ENCODE data around the gene ENG.
"Not testable (repeated sequence)": the region's sequence is repeated elsewhere in the genome, so short reads cannot be mapped to it uniquely, and the experiment has no call there.

ENG gene

DNA sequence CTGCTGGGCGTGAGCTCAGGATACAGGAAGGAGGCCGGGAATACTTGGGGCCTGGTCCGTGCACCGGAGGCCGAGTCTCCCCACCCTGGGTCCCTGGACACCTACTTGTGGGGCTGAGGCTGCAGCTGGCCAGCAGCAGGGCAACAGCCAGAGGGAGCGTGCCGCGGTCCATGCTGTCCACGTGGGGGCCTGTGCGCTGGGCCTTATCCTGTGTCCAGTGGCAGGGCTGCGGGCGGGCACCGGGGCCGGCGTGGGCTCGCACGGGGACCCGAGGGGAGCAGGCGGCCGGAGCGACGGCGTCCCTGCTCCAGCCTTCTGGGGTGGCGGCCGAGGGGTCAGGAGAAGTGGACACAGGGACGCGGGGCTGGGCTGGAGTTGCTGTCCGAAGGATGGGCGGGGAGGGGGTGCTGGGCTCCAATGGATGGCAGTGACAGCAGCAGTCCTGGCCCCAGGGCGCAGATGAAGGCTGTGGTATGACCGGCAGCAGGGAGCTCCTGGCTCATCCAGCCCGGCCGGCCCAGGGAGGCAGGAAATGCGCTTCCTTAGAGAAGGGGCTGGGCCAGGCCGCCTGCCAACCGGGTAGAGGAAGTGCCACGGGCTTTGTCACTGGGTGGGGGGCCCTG lies at the start of gene ENG:
Gene ENG (minus strand): TSS at position 475 of the 623 bp plus-strand sequence. CDS start 303 bp downstream, at position 172.
- in situ Hi-C loops (cut with MboI; ENCODE audit: low sequenced_read_pairs): no loop called here

DNA sequence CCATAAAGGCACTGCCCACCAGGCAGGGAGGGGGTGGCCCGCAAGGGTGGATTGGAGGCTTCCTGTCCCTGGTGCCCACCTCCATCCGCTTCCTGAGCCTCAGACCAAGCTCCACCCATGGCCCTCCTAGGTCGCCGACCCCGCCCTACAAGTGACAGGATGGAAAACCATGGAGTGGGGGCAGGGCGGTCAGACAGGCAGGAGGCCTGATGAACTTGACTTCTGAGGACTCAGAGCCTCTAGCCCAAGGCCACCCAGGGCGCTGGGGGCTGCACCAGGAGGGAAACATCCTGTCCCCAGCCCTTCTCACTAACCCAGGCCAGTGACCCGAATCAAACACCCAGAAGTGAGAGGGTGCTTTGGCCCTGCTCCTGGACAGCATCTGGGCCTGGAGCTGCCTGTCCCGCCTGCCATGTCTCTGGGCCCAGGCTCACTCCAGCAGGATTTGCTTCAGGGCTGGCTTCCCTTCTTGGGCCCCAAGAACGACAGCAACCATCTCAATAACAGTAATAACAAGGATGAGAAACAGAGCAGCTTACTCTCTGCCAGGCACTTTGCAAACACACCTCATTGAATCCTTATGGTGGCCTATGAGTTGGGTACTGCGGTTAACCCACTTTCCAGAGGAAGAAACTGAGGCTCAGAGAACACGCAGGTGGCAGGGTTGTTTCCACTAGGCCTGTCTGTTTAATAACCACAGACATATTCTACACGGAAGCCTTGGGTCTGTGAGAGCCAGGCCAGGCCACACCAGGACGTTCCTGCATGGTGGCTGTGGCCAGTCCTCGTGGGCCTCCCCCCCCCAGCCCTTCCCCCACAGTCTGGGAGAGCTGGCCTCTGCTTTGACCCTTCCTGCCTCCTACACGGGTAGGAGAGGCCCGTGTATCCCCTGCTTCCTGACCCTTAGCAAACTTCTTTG lies 49.4 kb upstream of the ENG start:
- in situ Hi-C loops (cut with MboI; ENCODE audit: low sequenced_read_pairs): no loop called here

DNA sequence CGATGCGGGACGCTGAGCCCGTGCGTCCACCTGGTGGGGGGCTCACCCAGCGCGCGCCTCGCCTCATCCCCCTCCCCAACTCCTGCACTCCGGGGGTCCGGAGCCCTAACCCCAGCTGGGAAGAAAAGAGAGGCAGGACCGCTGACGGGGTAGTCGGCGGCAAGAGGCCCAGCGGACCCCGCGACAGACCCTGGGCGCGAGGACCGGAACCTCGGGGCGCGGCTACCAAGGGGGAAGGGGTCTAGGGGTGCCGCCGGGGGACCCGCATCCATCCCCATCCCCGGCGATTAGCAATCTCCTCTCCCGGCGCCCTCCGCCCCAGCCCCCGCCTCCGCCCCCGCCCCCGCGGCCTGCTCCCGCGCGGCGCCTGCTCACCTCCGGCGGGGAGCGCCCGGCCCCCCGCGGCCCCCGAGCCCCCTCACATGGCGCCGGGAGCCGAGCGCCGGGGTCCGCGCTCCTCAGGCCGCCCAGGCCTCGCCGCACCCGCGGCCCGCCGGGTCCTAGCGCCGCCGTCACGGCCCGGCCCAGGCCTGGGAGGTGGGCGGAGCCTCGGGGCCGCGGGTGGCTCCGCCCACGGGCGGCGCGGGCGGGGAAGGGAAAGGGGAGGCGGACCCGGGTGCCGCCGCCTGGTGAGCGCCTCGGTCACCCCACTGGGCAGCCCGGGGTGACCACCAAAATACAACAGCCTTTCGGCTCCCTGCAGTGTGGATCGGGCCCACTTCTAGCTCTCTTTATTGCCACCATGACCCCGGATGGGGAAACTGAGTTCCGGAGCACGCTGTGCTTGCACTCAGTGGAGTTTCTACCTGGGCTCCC lies 44.9 kb upstream of the ENG start, which contains the start of gene ST6GALNAC6:
Gene ST6GALNAC6 (minus strand): TSS at position 476 of the 816 bp plus-strand sequence. CDS start 1,622 bp downstream, outside the sequence.
- in situ Hi-C loops (cut with MboI; ENCODE audit: low sequenced_read_pairs): no loop called here

DNA sequence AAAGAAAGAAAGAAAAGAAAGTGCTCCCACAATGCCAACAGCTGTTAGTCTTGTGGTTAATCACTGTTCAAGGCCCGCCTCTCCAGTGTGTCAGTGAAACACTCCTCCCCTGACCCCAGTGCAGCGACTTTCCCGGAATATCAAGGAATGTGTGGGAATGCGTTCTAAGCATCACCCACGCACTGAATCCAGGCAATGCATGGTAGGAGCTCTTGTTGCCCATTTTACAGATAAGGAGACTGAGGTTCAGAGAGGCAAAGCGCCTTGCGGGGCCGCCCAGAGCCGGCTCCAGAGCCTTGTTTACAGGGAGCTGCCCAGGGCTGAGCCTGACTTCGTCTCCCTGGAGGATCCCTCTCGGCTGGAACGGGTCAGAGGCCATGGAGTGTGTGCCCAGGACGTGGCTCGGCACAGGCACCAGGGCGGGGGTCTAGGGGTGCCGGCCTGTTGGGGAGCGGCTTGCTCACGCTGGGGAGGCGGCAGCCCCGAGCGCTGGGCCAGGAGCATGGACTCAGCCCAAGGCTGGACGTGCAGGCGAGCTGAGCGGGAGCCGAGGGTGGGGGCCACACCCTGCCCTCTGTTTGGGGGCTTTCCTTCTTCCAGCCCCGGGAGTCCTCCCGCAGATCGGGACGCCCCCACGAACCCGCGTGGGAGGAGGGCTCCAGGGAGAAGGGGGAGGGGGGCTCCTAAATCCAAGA lies 44.1 kb upstream of the ENG start:
- in situ Hi-C loops (cut with MboI; ENCODE audit: low sequenced_read_pairs): no loop called here

DNA sequence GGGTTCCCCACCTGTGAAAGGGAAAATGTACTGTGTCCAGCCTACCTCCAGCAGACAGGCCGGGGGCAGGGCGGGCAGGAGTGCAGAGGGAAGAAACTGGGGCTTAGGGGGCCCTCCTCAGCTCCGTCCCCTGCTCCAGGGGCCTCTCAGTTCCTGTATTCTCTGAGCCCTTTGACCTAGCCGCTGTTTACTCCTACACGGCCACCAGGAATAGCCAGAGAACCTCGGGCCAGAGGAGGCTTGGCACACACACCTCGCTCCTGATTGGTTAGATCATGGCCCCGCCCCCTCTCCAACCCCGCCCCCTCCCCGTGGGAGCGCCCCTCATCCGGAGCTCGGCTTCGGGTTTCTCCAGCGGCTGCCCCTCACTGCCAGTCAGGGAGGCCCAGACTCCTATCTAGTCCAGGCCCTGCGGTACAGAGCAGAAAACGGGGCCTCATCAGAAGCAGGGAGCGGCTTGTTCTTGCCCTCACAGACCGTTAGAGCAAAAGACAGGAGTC lies 42.8 kb upstream of the ENG start:
- in situ Hi-C loops (cut with MboI; ENCODE audit: low sequenced_read_pairs): no loop called here

DNA sequence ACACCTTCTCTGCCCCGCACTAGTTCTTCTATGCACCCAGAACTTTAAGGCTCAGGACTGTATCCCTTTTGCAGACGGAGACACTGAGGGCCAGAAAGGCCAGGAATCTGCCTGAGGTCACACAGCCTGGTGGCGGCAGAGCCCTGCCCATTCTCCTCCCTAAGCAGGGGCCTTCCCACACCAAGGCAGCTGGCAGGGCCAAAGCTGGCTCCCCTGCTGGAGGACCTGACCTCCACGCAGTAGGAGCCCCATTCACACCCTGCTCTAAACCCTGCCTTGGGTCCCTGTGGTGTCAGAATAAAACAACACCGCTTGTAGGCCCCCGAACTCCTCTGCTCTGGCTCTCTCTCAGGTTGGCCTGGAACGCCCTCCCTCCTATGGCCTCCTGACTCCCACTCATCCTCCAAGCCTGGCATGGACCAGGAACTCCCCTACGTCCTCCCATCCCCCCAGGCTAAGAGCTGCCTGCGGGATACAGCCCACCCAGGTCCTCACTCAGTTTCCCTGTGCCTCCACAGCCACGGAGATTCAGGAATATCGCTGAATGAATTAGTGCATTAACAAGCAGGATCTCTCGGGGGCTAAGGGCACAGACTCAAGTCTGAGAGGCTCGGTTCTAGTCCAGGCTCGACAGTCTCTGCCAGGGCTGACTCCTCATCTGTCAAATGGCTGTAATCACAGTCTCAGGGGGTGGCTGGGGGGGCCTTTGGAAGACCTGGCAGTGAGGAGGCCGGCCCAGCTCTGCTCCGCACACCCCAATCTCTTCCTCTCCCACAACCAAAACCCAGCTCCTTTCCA lies 42.1 kb upstream of the ENG start:
- in situ Hi-C loops (cut with MboI; ENCODE audit: low sequenced_read_pairs): no loop called here

DNA sequence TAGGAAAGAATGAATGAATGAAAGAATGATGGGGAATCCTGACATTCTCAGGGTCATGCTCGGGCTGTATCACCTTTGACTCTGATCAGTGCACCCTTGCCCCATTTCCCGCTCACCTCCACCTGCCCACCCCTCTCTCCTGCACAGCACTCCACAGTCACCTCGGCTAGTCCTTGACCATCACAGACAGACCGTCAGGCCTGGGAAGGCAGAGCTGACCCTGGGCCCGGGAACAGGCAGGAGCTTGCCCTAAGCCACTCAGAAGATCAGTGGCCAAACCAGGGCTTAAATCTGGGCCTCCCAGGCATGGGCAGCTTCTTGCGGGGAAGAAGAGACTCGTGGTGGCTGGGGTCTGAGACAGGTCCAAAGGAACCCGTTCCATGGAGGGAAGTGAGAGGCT lies 41.4 kb upstream of the ENG start:
- in situ Hi-C loops (cut with MboI; ENCODE audit: low sequenced_read_pairs): no loop called here

DNA sequence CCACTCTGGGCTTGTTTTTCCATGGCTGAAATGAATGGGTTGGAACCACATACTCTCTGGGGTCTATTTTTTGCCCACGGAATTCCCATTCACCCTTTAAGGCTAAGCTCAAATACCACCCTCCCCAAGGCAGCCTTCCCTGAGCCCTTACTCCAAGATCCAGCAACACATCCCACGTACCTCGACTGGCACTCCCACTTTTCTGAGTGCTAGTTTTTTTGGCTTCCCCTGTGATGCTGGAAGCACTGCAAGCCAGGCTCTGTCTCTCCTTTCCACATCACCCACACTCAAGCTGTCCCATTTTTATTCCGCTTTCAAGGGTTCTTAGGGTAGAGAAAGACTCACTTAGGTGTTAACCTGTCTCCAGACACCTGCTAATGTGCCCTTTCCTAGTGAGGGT lies 38.9 kb upstream of the ENG start:
- in situ Hi-C loops (cut with MboI; ENCODE audit: low sequenced_read_pairs): no loop called here

DNA sequence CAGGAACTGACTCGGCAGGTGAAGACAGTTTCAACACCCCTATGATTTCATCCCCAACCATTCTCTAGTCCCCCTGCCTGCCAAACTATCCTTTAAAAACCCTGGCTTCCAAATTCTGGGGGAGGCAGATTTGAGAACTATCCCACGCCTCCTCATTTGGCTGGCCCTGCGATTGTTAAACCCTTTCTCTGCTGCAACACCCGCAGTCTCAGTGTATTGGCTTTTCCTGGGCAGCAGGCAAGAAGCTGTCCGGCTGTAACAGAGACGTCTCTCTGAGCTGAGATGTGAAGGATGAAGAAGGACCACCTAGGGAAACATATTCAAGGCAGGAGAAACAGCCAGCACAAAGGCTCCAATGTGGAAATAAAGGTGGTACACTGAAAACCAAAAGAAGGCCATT lies 38.4 kb upstream of the ENG start:
- in situ Hi-C loops (cut with MboI; ENCODE audit: low sequenced_read_pairs): no loop called here

DNA sequence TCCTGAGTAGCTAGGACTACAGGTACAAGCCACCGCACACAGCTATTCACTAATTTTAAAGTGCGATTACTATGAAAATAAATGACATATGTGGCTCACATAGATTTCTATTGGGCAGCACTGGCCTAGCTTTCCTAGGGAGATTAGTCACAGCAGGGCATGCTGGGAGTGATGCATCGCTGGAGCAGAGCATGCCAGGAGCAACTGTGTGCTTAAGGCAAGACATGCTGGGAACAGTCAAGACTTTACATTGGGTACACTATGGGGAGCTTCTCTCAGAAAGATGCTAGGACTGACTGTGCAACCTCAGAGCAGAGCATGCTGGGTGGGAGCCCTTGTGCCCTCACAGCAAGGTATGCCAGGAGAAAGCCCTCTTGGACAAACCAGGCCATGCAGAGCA lies 35.6 kb upstream of the ENG start:
- in situ Hi-C loops (cut with MboI; ENCODE audit: low sequenced_read_pairs): no loop called here

DNA sequence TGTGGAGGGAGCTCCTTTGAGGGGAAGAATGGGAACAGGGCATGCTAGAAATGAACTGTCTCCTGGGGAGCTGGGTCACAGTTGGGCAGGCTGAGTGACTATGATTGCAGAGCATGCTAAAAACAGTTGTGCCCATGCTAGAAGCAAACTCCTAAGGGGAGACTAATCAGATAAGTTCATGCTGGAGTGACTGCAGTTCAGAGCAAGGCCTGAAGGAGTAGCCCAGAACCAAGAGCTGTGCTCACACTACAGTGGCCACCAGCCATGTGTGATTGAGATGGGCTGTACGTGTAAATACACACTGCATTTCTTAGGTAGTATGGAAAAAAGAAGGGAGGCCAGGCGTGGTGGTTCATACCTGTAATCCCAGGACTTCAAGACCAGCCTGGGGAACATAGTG lies 33.3 kb upstream of the ENG start:
- in situ Hi-C loops (cut with MboI; ENCODE audit: low sequenced_read_pairs): no loop called here

DNA sequence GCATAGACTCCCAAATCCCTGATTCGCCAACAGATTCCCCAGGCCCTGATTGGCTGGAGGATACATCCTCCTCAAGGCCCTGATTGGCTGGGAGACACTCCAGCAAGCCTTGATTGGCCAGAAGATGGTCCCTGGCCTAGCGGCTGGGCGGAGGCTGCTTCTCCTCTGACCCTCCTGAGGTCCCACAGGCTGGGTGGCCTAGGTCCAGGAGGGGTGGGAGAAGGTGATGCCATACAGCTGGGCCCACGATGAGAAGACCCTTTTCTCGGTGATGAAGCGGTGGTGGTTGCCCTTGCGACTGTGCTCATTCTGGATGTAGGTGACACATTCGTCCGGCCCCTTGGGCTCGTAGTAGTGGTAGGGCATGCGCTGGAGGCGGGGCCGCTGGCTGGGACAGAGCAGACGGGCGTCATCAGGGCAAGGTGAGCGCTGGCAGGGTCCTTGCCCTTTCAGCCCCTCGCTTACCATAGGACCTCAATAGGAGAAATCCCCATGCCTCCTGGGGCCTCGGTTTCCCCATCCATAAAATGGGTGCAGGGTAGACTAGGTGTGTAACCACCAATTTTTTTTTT lies 32.0 kb upstream of the ENG start:
- in situ Hi-C loops (cut with MboI; ENCODE audit: low sequenced_read_pairs): no loop called here

DNA sequence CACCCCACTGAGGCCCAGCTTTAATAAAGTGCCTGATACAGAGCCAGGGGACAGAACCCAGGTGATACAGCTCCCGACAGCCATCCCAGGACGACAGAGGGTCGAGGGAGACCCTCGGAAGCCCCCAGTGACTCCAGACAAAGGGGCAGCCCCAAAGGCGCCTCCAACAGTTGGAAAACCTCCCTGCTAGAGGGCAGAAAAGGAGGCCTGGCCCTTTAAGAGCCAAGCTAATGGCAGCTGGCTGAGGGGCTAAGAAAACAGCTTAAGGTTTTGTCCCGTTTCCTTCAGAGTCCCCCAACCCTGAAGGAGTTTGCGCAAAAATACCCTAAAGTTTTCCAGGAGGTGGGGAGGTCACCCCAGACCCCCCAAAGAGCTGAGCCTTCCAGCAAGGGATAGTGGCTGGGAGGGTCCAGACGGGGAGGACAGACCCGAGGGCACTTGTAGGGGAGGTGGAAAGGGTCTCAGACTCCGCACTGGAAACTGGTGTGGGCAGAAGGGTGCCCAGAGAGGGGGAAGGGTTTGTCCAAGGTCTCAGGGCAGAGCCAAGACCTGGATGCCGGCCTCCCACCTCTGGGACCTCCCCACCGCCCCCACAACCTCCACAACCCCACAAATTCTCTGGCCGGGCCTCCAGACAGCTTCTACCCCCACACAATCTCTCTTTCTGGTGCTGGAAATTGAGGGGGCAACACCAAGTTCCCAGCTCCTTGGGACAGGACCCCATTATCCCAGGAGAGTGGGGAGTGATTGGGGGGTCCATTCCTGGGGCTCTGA lies 31.2 kb upstream of the ENG start:
- in situ Hi-C loops (cut with MboI; ENCODE audit: low sequenced_read_pairs): no loop called here

DNA sequence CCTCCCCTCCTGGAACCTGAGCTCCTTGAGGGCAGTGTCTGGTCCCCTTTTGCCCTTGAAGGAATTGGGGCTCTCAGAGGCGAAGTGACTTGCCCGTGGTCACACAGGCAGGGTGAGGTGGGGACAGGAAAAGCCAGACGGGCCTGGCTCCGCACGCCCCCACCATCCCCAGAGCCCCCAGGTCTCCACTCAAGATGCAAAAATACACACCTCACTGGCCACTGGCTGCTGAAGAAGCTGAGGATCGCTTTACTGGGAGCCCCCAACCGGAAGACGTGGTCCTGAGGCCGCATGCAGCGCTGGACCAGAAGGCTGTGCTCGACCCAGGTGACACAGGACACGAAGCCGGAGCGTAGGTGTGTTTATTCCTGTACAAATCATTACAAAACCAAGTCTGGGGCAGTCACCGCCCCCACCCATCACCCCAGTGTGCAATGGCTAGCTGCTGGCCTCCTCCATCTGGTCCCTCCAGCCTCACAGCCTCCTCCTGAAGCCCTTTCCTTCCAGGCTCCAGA lies 30.6 kb upstream of the ENG start:
- in situ Hi-C loops (cut with MboI; ENCODE audit: low sequenced_read_pairs): no loop called here

DNA sequence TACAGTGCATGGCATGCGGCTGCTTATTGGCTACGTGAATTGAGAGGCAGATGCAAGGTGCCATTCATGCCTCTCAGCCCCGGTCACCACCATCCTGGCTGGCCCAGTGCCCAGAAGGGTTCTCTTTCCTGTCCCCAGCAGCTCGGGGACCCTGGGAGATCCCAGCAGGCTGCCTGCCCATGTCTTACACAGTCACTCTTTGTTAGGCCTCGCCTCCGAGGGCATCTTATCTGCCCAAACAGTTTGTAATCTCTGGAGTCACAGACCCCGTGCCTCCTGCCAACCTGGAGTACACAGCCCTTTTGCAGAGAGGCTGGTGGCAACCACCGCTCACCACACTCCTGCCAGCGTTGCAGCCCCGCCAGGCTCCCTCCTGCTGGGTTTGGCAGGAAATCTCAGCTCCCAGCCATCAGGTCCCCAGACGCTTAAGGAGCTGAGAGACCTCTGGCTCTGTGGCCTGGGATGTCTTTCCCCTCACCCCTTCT lies 30.0 kb upstream of the ENG start:
- in situ Hi-C loops (cut with MboI; ENCODE audit: low sequenced_read_pairs): no loop called here

DNA sequence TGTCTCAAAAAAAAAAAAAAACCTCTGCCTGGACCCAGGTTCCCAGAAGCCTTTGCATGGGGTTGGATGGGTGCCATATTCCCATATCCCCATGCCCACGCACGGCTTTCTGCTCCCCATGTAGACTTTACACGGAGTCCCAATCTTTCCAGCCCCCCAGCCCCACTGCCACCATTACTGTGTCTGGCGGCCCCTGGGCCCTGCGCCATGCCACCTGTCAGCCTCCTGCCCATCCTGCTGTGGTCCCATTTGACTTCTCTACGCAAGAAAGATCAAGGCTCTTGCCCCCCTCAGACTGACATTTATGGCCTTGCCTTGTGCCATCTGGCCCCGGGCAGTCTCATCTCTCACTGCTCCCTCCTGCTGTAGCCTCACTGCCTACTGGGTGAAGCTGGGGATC lies 29.5 kb upstream of the ENG start:
- in situ Hi-C loops (cut with MboI; ENCODE audit: low sequenced_read_pairs): no loop called here

DNA sequence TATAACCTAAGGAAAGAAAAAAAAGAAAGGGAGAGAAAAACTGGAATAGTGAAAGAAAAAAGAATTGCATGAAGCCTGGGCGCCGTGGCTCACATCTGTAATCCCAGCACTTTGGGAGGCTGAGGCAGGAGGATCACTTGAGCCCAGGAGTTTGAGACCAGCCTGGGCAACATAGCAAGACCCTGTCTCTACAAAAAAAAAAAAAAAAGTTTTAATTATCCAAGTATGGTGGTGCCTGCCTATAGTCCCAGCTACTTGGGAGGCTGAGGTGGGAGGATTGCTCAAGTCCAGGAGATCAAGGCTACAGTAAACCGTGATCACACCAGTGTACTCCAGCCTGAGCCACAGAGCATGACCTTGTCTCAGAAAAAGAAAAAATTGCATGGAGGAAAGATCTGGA lies 27.3 kb upstream of the ENG start:
- in situ Hi-C loops (cut with MboI; ENCODE audit: low sequenced_read_pairs): not testable (repeated sequence)

DNA sequence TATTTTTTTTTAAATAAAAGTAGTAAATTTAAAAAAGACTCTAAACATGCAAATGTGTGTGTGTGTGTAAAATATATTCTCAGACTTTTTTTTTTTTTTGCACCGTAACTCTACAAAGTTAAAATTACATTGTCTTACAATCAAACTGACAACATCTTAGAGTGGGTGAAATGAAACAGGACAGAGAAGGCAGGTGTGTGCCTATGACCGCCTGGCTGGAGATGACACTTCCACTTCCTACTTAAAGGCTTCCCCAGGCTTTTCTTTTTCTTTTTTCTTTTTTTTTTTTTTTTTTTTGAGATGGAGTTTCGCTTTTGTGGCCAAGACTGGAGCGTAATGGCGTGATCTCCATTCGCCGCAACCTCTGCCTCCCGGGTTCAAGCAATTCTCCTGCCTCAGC lies 25.7 kb upstream of the ENG start:
- in situ Hi-C loops (cut with MboI; ENCODE audit: low sequenced_read_pairs): no loop called here

Measured in hTERT RPE-1 (cell line).